ENCODE measurements around the gene GALR2.

GRCh38 chr17:76092526-76093413 is 18.2 kb downstream of the GALR2 start:
- no peak for TF ChIP-seq L3MBTL2 (conservative IDR thresholded peaks at IDR 0.05)
- no peak for TF ChIP-seq ZNF384 (IDR thresholded peaks at IDR 0.05)
- TF ChIP-seq BHLHE40 (IDR thresholded peaks at IDR 0.05; ENCODE audit: borderline replicate concordance), result no peak
- TF ChIP-seq FOXM1 (IDR thresholded peaks at IDR 0.05; ENCODE audit: borderline replicate concordance), result no peak
- TF ChIP-seq FOXA1 (IDR thresholded peaks at IDR 0.05), result no peak
- TF ChIP-seq SUZ12 (IDR thresholded peaks at IDR 0.05), result no peak
- no peak for TF ChIP-seq NFRKB (IDR thresholded peaks at IDR 0.05)
- TF ChIP-seq SP1 (IDR thresholded peaks at IDR 0.05), result no peak
- no peak for TF ChIP-seq LEF1 (IDR thresholded peaks at IDR 0.05; ENCODE audit: borderline replicate concordance)
- TF ChIP-seq FOXK2 (IDR thresholded peaks at IDR 0.05), result no peak
- TF ChIP-seq ELF4 (IDR thresholded peaks at IDR 0.05), result no peak
- no peak for TF ChIP-seq TARDBP (IDR thresholded peaks at IDR 0.05)

All from HEK293T (cell line).